Bronchial smooth muscle cell (primary cell): ENCODE measurements around the gene WDR3. TPM values are rescaled to one million over a fixed set of nuclear protein-coding genes. Genes with fewer than 3 reads are reported as not detected.

Source experiments
- total RNA-seq: library from RNA; depleted of rRNA; stranded (reverse); fragments of >200 nt; gene quantifications from 2 replicates; pipeline ENCODE4 v1.2.1, GENCODE V29; 2014

WDR3 gene
- 10.1 and 12.3 TPM in 2 replicates for total RNA-seq

DNA sequence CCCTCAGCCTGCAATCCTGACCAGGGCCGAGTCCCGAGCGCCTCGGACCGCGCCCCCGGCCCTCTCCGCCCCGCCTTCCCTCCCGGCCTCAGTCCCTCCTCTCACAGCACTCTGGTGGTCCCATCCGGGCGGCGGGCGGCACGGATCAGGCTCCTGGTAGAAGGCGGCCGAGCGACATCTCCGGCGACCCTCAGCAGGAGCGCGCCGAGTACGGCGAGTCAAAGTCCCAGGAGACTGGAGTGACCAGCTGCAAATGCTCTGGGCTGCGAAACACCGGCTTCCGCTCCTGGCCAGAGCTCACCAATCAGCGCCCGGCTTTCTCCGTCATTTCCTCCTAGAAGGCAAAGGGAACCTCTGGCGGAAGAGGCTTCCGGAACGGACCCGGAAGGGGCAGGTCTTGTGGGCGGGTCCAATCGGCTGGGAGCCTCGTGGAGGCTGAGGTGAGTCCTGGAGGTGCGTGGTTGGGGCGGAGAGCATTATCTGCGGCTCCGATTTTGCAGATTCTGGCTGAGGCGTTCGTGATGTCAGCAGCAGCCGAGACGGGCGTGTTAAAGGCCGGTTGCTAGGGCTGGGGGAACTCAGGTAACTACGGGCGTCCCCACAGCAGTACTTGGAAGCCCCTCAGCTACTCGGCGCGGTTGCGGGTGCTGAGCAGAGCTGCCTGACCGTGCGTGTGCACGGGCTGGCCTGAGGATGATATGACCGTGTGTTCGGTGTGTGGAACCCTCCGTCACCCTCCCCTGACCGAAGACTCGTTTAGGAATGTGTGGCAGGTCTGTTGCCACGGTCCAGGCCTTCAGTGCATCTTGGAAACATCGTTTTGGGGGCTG lies at the start of gene WDR3, which contains the start of gene GDAP2:
Gene WDR3 (plus strand): TSS at position 397 of the 830 bp plus-strand sequence. CDS start 3,581 bp downstream, outside the sequence.
Gene GDAP2 (minus strand): TSS at position 279 of the 830 bp plus-strand sequence. CDS start 9,264 bp downstream, outside the sequence.

Other genes starting within 250 kb of the WDR3 start
- 13.9 and 14.6 TPM in 2 replicates for gene GDAP2, start 118 bp upstream of the WDR3 start, total RNA-seq